Mucosa of descending colon (tissue), 3 donors: ENCODE data around the gene BAIAP2L1. TPM values are rescaled to one million over a fixed set of nuclear protein-coding genes. Genes with fewer than 3 reads are reported as not detected.
A peak's percentile ranks its signal among the peaks of the same experiment; 100 is the strongest.

ENCODE experiments used
- ATAC-seq: fragments of 200-7000 bp; cut with Tn5 transposase; one replicate; pipeline ENCODE4 v1.9.1; 2020; ENCODE audit warnings: mild to moderate bottlenecking, moderate library complexity
- DNase-seq, 3 donors: peaks; one replicate each; pipeline ENCODE4 v3.0.0-alpha.2; 2020
- H3K36me3 ChIP-seq: fragments of 200-600 bp; one replicate; pipeline ENCODE4 v1.8.0; 2021; ENCODE audit warnings: low read depth, mild to moderate bottlenecking
- H3K4me1 ChIP-seq: fragments of 200-600 bp; one replicate; pipeline ENCODE4 v1.8.0; 2021; ENCODE audit warnings: low read depth, mild to moderate bottlenecking
- H3K4me3 ChIP-seq: fragments of 200-600 bp; one replicate; pipeline ENCODE4 v1.8.0; 2021; ENCODE audit warnings: mild to moderate bottlenecking
- H3K9me3 ChIP-seq: fragments of 200-600 bp; one replicate; pipeline ENCODE4 v1.8.0; 2021; ENCODE audit warnings: mild to moderate bottlenecking
- CTCF ChIP-seq: fragments of 200-600 bp; IDR thresholded peaks from one replicate; pipeline ENCODE4 v1.8.0; 2022; ENCODE audit warnings: antibody characterized with exemption, mild to moderate bottlenecking
- intact Hi-C, 2 donors: fragments of 100-400 bp; cut with DNase I in 1 of 2; cut with micrococcal nuclease in 1 of 2; formaldehyde crosslinking; loops; one replicate each; pipeline versions ENCODE4 v1.11.0 to v1.11.1; 2022; cut with DNase I, micrococcal nuclease
- total RNA-seq, 3 donors: library from RNA; stranded (reverse); fragmentation: NEBNext Ultra II Directional in 2 of 3; extraction: Animal tissue kit (Norgen Biotek cat#: 25700) in 2 of 3; gene quantifications; one replicate each; pipeline versions ENCODE4 v1.2.1 to v1.2.4, GENCODE V29; 2021 to 2023
- donor health status: DM: no; HTN: no; CAD: no; lungs with moderate emphysema.
- donor health status: DM: no; HTN: no; CAD: no.
- donor health status: DM: no; HTN: yes; CAD: no.

Gene BAIAP2L1
- total RNA-seq, 3 donors from 2014 or later, result 39.9 to 78.0 (median 65.4) TPM

- Histone ChIP-seq H3K4me1 (peaks cover 8% of the 10 kb centered on the region), H3K4me3 (no peak overlapping the region), H3K36me3 (no peaks in the 10 kb centered on the region), H3K9me3 (no peaks in the 10 kb centered on the region)
- DNase-seq (no peak), ATAC-seq (no peak)
- no peak for TF ChIP-seq CTCF
- intact Hi-C loops, result no loop called here
Measured at GRCh38 chr7:98378210-98378819, 22.6 kb downstream of the BAIAP2L1 start.

DNA sequence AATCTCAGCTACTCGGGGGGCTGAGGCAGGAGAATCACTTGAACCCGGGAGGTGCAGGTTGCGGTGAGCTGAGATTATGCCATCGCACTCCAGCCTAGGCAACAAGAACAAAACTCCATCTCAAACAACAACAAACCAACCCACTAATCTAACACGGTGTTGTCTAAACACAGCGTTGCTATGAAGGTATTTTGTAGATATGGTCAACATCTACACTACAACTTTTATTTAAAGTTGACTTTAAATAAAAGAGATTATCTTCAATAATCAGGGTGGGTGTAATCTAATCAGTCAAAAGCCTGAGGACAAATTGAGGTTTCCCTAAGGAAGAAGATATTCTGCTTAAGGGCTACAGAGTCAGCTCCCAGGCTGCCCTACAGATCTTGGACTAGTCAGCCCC, 24.2 kb downstream of the BAIAP2L1 start:
- H3K4me1 ChIP-seq, result peaks cover 7% of the 10 kb centered on the region
- no peak for TF ChIP-seq CTCF
- no peak overlapping the region for H3K4me3 ChIP-seq
- ATAC-seq (no peak), DNase-seq (no peak)
- intact Hi-C loops, result no loop called here
- no peaks in the 10 kb centered on the region for H3K9me3 ChIP-seq
- no peaks in the 10 kb centered on the region for H3K36me3 ChIP-seq

- no peak for TF ChIP-seq CTCF
- no peak overlapping the region for H3K4me3 ChIP-seq
- no peaks in the 10 kb centered on the region for H3K4me1 ChIP-seq
- DNase-seq (no peak), ATAC-seq (no peak)
- intact Hi-C loops, result no loop called here
- H3K9me3 ChIP-seq, result no peaks in the 10 kb centered on the region
- H3K36me3 ChIP-seq, result no peaks in the 10 kb centered on the region
Measured at GRCh38 chr7:98375664-98376063, 25.2 kb downstream of the BAIAP2L1 start.

DNA sequence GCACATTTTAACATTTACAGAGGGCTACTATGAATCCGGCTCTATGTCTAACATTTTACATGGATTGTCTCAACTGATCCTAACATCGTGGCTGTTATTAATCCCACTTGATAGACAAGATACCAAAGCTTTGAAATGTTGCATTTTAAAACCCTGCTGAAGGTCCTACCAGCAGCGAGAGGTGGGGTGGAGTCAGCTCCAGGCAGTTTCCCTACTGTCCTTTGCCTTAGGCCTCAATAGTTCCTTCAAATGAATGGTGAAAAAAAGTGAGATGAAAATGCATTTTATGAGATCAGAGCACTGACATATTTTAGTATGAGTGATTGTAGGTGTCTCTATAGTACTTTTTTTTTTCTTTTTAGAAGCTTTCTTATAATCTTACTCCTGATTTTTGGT, 26.6 kb downstream of the BAIAP2L1 start:
- ATAC-seq, result no peak
- no peak for TF ChIP-seq CTCF
- H3K9me3 ChIP-seq, result no peaks in the 10 kb centered on the region
- no peak for DNase-seq
- intact Hi-C loops, result no loop called here
- H3K36me3 ChIP-seq, result no peaks in the 10 kb centered on the region
- no peaks in the 10 kb centered on the region for H3K4me1 ChIP-seq
- H3K4me3 ChIP-seq, result no peak overlapping the region

DNA sequence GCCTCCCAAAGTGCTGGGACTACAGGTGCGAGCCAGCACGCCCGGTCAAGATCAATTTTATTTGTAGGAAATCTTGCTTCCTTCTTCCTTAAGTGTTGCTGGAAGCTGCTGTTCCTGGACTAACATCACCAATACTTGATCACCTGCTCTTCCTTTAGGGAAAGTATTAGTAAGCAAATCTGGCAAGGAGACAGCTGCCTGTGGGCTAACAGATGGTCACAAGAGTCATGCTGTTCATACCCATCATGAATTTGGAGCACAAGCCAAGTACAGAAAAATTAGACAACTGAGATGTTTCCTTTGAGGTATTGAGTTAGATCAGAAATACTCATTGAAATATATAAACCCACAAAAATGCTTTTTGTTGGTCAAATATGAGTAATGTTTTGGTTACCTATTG, 27.9 kb downstream of the BAIAP2L1 start:
- no peak for DNase-seq
- TF ChIP-seq CTCF, result no peak
- ATAC-seq, result peak; percentile 42

DNA sequence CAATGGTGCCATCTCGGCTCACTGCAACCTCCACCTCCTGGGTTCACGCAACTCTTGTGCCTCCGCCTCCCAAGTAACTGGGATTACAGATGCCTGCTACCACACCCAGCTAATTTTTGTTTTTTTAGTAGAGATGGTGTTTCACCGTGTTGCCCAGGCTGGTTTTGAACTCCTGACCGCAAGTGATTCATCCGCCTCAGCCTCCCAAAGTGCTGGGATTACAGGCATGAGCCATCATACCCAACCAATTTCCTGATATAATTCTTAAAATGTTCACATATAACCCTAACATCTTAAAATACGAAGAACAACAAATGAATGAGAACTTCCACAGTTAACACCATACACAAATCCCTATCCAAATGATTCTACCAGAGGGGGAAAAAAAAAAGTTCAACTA, 31.2 kb downstream of the BAIAP2L1 start:
- intact Hi-C loops, result no loop called here
- H3K36me3 ChIP-seq, result no peaks in the 10 kb centered on the region
- DNase-seq (no peak), ATAC-seq (no peak)
- H3K9me3 ChIP-seq, result no peaks in the 10 kb centered on the region
- TF ChIP-seq CTCF, result no peak
- peaks cover 5% of the 10 kb centered on the region for H3K4me1 ChIP-seq
- no peak overlapping the region for H3K4me3 ChIP-seq

More for the DNA sequence above, 27.9 kb downstream of the BAIAP2L1 start:
- Histone ChIP-seq H3K9me3 (no peaks in the 10 kb centered on the region), H3K36me3 (no peaks in the 10 kb centered on the region), H3K4me1 (no peaks in the 10 kb centered on the region), H3K4me3 (no peak overlapping the region)
- intact Hi-C loops, result no loop called here
